GM21390 (cell line): ENCODE measurements around the gene BCAR3.
A peak's percentile ranks its signal among the peaks of the same experiment; 100 is the strongest.

ENCODE experiments used
- ATAC-seq: cut with Tn5 transposase; IDR thresholded peaks from one replicate; pipeline ENCODE4 v1.9.1; 2021; ENCODE audit not compliant: unreplicated experiment

The BCAR3 gene

GRCh38 chr1:93681101-93681988 is at the start of gene BCAR3:
BCAR3 (minus strand) TSS chr1:93681837; CDS start chr1:93674930, 6,907 bp downstream.
- ATAC-seq, result peak; percentile 71

DNA sequence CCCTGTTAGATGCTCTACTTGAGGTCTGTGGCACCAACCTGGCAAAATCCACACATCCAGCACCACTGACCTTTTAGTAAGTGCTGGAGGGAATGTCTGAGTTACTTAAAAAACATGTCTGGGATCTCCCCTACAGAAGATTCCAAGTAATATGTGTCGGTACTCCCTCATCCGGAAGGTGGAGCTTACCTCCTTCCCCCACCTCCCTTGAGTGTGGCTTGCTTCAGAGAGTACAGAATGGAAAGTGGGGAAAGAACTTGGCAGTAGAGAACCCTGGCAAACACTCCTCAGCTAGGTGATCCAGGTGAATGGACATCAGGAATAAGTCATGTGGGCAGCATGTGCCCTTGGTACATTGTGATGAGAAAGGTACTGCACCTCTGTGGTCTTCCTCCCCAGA is 49.0 kb upstream of the BCAR3 start:
- ATAC-seq, result no peak

DNA sequence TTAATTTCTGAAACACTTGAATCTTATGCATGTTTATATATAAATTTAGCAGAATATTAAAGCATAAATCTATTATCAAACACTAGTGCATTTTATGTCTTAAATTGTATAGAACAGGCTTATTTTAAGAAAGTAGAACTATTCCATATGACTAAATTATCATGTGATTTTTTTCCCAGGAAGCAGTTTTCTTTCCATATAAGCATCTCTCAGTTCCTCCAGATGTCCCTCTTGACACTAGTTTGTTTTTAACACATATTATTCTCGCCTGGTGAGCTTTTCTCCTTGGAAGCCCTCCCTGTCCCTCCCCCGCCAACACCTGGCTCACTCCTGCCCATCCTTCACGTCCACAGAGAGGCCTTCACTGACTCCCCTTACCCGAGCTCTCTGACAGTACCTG is 48.3 kb upstream of the BCAR3 start:
- no peak for ATAC-seq

DNA sequence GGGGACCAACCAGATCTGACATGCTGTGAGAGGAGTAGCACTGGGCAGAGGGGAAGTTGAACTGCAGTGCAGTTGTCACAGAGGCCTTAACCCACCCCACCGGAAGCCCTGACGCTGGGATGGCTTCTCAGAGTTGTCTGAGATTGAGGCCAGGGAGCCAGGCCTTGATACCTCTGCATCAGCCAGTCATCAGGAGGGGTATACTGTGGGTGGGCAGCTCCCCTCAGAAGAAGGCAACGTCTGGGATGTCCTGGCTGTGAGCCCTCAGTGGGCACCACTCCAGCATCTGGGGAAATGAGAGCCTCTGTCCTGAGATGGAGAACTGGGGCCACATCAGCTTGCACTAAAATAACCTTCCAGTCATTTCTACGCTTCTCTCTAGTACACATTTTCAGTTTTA is 47.9 kb upstream of the BCAR3 start:
- no peak for ATAC-seq

- no peak for ATAC-seq
These were observed 47.0 kb upstream of the BCAR3 start for GRCh38 chr1:93728480-93729131.

DNA sequence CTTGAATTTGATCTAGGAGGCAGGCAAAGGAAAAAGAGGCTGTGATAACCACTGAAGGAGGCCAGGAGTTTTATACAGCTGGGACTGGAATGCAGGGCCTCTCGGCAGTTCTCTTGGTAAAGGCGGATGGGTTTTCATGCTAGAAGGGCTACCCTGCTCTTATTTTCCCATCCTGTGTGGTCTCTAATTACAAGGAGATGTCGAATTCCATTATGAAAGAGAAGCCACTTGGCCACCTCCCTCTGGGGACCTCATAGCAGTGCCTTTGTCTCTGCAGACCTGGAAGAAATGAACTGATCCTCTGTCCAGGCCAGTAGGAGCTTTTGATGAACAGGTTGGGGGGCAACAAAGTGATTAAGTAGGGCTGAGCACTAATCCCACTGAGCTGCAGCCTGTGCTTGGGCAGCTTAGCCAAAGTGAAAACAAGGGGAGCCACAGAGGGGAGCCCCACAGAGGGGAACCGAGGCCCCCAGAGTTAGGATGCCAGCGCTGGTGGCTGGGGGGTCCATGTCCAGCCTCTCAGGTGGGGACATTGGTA is 42.2 kb upstream of the BCAR3 start:
- ATAC-seq, result no peak

GRCh38 chr1:93723110-93723509 is 41.5 kb upstream of the BCAR3 start:
- no peak for ATAC-seq

DNA sequence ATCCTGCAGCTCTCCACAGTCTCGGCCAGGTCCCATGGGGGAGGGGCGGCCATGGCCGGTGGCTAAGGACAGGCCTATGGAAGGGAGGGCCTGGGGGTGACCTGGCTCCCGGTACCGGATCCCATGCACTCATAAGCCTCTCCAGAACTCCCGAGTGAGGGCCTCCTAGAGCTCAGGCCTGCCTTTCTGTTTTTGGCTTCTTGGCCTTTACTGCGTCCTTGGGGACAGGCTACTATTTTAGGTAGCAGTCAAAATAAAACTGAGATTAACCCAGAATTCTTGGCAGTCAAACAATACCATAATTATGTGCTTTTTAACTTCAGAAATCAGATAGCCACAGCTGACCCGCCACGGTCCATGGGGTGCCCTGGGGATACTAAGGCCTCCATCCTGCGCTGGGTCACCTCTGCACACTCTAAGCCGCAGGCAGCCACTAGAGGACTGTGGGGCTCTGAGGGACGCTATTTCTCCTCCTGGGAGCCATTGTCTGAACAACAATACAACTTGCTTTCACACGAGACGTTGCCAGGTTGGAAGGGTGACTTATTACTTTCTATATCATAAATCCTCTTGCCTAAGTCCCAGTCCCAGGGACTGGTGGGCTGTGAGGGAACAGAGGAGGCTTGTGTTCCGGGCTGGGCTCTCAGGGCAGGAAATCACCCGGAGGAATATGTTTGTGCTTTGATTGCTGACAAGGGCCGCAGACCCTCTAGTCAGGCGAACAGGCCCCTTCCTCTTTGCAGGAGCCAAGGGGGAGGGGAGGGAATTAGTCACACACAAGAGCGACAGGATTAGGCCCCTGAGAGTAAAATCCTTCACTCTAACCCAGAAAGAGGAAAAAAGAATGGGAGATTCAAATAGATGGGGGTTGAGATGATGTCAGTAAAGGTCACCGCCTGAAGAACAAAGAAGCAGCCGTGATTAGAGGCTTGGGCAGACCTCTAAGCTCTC is 40.7 kb upstream of the BCAR3 start:
- no peak for ATAC-seq

DNA sequence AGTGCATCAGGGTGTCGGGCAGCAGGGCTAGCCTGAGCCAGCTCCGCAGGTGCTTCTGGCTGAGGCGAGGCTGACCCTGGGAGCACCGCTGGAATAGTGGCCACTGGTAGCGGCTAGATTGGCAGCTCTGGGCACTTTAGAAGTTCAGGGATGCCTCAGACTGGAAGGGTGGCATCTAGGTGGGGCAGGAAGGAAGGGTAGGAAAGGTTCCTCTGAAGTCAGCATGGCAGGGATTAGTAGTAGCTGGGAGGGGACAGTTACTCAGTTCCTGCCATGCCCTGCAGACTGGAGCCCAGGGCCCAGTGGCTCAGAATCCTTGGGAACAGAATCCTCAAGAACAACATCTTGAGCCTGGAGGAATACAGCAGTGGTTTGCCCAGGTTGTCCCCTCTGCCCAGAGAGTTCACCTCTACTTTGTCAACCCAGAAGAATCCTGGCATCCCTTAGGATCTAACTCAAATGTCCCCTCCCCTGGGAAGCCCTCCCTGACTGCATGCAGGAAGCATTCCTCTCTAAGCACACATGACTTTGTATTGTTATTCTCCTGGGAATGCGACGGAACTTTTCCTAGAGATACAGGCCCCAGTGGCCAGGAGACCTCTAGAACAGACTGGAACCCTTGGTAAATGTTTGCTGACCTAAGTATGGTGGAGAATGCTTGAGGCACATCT is 39.5 kb upstream of the BCAR3 start:
- ATAC-seq, result no peak

GRCh38 chr1:93717640-93718039 is 36.0 kb upstream of the BCAR3 start:
- no peak for ATAC-seq

GRCh38 chr1:93716941-93717368 is 35.3 kb upstream of the BCAR3 start:
- ATAC-seq, result no peak

- no peak for ATAC-seq
These were observed 34.5 kb upstream of the BCAR3 start for GRCh38 chr1:93716163-93716562.

DNA sequence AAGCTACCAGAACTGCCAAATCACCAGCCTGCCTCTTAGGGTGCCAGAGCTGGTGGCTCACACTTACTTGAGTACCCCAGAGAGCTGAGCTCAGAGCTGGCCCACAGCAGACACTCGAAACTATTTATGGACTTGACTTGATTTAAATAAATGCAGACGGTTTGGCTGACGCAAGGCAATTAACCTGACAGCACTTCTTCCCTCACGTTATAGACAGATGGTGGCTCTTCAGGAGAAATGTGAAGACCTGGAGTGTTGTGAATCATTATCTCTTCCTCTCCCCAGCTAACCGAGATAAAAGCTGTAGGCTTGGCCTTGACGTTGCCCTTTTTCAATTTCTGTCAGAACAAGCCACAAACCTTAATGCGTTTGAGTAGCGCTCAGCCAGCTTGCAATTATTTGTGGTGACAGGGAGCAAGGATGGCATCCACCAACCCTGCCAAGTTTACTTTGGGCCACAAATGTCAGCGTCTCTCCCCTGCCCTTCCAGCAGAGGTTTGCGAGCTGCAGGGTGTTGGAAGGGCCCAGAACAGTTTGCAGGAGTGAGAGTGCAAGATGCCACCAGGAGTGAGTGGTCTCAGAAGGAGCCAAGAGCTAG is 34.0 kb upstream of the BCAR3 start:
- peak; percentile 50 for ATAC-seq

- no peak for ATAC-seq
These were observed 32.7 kb upstream of the BCAR3 start for GRCh38 chr1:93714356-93714755.

GRCh38 chr1:93713341-93713740 is 31.7 kb upstream of the BCAR3 start:
- no peak for ATAC-seq

DNA sequence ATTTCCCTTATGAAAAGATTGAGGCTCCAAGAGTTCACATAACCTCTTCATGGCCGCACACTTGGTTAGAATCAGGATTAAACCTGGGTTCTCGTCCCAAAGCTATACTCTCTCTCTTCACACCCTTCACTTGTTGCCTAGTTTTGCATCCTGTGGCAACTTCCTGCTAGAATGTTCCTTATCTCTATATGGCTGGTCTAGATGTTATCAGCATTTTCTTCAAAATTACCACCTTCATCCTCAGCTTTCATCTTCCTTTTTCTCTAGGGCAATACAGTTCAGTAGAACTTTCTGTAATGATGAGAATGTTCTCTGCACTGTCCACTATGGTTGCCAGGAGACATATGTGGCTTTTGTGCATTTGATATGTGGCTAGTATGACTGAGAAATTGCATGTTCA is 31.1 kb upstream of the BCAR3 start:
- no peak for ATAC-seq

DNA sequence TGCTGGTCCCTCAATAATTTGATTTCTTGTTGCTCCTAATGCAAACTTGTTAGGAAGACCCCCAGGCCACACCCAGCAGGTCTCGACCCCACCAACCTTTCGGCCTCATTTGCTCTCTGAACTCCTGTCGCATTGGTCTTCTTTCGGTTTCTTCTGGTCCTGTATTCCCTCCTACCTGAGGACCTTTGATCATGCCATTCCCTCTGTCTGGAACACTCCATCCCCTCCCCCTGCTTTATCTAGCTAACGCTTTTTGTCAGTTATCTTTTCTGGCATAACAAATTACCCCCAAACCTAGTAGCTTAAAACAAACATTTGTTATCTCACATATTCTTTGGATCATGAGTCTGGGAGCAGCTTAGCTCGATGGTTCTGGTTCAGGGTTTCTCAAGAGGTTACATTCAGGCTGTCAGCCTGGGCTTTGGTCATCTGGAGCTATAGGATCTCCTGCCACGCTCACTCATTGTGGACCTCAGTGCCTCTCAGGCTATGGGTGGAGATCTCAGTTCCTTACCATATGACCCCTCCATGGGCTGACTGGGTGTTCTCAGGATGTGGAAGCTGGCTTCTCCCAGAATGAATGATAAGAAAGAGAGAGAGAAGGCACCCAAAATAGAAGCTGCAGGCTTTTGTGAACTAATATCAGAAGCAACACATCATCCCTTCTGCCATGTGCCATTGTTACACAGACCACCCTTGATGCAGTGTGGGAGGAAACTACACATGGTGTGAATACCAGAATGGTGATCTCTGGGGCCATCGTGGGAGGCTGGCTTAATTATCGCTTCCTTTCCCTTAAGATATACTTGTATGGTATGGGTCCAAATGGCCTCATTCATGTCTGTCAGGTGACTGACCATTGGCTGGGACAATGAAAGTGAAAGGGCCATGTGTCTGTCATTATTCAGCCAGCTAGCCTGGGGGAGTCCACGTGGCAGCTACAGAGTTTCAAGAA is 29.1 kb upstream of the BCAR3 start:
- no peak for ATAC-seq

- no peak for ATAC-seq
These were observed 27.3 kb upstream of the BCAR3 start for GRCh38 chr1:93708734-93709481.
